Erythroblast (primary cell): ENCODE data around the gene SLC17A4.

Experiments
- GATA1 ChIP-seq: IDR thresholded peaks from 2 replicates; pipeline ENCODE4 v1.6.1; 2011; ENCODE audit warnings: low read depth, mild to moderate bottlenecking, control low read depth, low read length, moderate library complexity
- POLR2A ChIP-seq: IDR thresholded peaks from 2 replicates; pipeline ENCODE4 v1.6.1; 2011; ENCODE audit warnings: mild to moderate bottlenecking, low read length

DNA sequence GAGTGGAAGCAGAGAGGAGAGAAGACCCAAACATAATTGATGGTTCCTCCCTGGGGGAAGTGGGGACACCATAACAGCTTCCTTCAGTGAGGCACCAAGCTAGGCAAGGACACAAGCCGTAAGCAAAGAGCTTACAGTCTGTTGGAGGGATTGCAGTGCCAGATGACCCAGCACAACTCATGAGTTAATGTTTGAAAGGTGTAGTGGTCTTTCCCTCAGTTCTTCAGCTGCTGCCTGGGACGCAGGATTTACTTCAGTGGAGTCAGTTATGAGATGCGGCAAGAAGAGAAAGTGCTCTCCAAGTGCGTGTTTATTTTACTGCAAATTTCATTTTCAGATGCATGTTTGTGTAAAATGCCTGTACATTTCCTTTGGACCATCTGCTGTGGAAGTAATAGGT is 38.7 kb upstream of the SLC17A4 start:
- TF ChIP-seq POLR2A (no peak), GATA1 (no peak)
